Measurements from ENCODE around the gene DOCK3.

GRCh38 chr3:50815844-50816243, 141.1 kb downstream of the DOCK3 start:
- no peak for TF ChIP-seq KDM1A (IDR thresholded peaks at IDR 0.05; ENCODE audit: borderline replicate concordance)
- TF ChIP-seq CTCF (IDR thresholded peaks at IDR 0.05 in 2 of 3, conservative IDR thresholded peaks at IDR 0.05 in 1 of 3; ENCODE audit: control insufficient read depth in 2 of 3, extremely low read depth in 1 of 3, insufficient read depth in 1 of 3, low read depth in 3 of 3, low read length in 3 of 3), result no peak
- no peak for TF ChIP-seq ZBTB33 (IDR thresholded peaks at IDR 0.05)
- no peak for TF ChIP-seq POLR2AphosphoS2 (IDR thresholded peaks at IDR 0.05; ENCODE audit: low read depth, low read length)
- no peak for TF ChIP-seq POLR2A (IDR thresholded peaks at IDR 0.05; ENCODE audit: low read depth, low read length)
- TF ChIP-seq TAF1 (IDR thresholded peaks at IDR 0.05; ENCODE audit: borderline replicate concordance, low read depth, low read length), result no peak
- TF ChIP-seq SIN3A (IDR thresholded peaks at IDR 0.05; ENCODE audit: low read depth, low read length), result no peak
- no peak for TF ChIP-seq PAX5 (IDR thresholded peaks at IDR 0.05; ENCODE audit: borderline replicate concordance, low read depth, low read length)
- TF ChIP-seq PRDM15 (CRISPR knock-in tag; IDR thresholded peaks at IDR 0.05), result no peak
